Fibroblast of lung (primary cell): ENCODE results near the gene OLIG1.

ENCODE experiments used
- CTCF ChIP-seq, 2 donors: IDR thresholded peaks in 1 of 2; conservative IDR thresholded peaks in 1 of 2; 1 replicate in 1 of 2; 2 replicates in 1 of 2; pipeline ENCODE4 v1.5.1; 2011 to 2012; ENCODE audit warnings: low read length in 2 of 2, control low read depth in 1 of 2, inconsistent platforms in 1 of 2, low read depth in 1 of 2, mild to moderate bottlenecking in 1 of 2
- EZH2 ChIP-seq: IDR thresholded peaks from 2 replicates; pipeline ENCODE4 v1.5.1; 2012; ENCODE audit warnings: low read length, control low read depth, mild to moderate bottlenecking; ENCODE audit errors: missing control alignments

GRCh38 chr21:33023574-33024200, 46.3 kb upstream of the OLIG1 start:
- TF ChIP-seq CTCF (conservative IDR thresholded peaks at IDR 0.05 in 1 of 2, IDR thresholded peaks at IDR 0.05 in 1 of 2; ENCODE audit: low read depth in 1 of 2, low read length in 2 of 2) = no peak
- TF ChIP-seq EZH2 = no peak
